Ishikawa (cell line): ENCODE measurements around the gene SAAL1.

Experiments
- CEBPB ChIP-seq: IDR thresholded peaks from 2 replicates; pipeline ENCODE4 v1.6.1; 2012
- CREB1 ChIP-seq: IDR thresholded peaks from 2 replicates; pipeline ENCODE4 v1.6.1; 2012; ENCODE audit warnings: low read depth
- EGR1 ChIP-seq: IDR thresholded peaks from 2 replicates; pipeline ENCODE4 v1.6.1; 2012
- EP300 ChIP-seq: IDR thresholded peaks from 2 replicates; pipeline ENCODE4 v1.6.1; 2012; ENCODE audit warnings: borderline replicate concordance
- FOXM1 ChIP-seq: IDR thresholded peaks from 2 replicates; pipeline ENCODE4 v1.6.1; 2012; ENCODE audit warnings: low read depth, borderline replicate concordance
- NFIC ChIP-seq: IDR thresholded peaks from 2 replicates; pipeline ENCODE4 v1.6.1; 2012
- RAD21 ChIP-seq: IDR thresholded peaks from 2 replicates; pipeline ENCODE4 v1.6.1; 2012; ENCODE audit warnings: low read depth
- TAF1 ChIP-seq: IDR thresholded peaks from 2 replicates; pipeline ENCODE4 v1.6.1; 2012; ENCODE audit warnings: low read depth, mild to moderate bottlenecking
- TCF12 ChIP-seq: IDR thresholded peaks from 2 replicates; pipeline ENCODE4 v1.6.1; 2012; ENCODE audit warnings: low read depth
- TEAD4 ChIP-seq: IDR thresholded peaks from 2 replicates; pipeline ENCODE4 v1.6.1; 2012
- YY1 ChIP-seq: IDR thresholded peaks from 2 replicates; pipeline ENCODE4 v1.6.1; 2012; ENCODE audit warnings: low read depth
- ZBTB7A ChIP-seq: IDR thresholded peaks from 2 replicates; pipeline ENCODE4 v1.6.1; 2012; ENCODE audit warnings: low read depth
- TF ChIP-seq, protein P1 (sequence below): IDR thresholded peaks from 2 replicates; pipeline ENCODE4 v1.6.1; 2012; ENCODE audit warnings: low read depth, mild to moderate bottlenecking
- TF ChIP-seq, protein P2 (sequence below): IDR thresholded peaks from 2 replicates; pipeline ENCODE4 v1.6.1; 2012
- TF ChIP-seq, protein P3 (sequence below): IDR thresholded peaks from 2 replicates; pipeline ENCODE4 v1.6.1; 2012

The SAAL1 gene

GRCh38 chr11:18067372-18067771, 38.5 kb downstream of the SAAL1 start:
- TF ChIP-seq TAF1 (no peak), YY1 (no peak), EGR1 (no peak), CEBPB (no peak), TEAD4 (no peak), CREB1 (no peak), TCF12 (no peak), FOXM1 (no peak), NFIC (no peak), ZBTB7A (no peak), RAD21 (no peak), EP300 (no peak)
- TF ChIP-seq, protein P1, sequence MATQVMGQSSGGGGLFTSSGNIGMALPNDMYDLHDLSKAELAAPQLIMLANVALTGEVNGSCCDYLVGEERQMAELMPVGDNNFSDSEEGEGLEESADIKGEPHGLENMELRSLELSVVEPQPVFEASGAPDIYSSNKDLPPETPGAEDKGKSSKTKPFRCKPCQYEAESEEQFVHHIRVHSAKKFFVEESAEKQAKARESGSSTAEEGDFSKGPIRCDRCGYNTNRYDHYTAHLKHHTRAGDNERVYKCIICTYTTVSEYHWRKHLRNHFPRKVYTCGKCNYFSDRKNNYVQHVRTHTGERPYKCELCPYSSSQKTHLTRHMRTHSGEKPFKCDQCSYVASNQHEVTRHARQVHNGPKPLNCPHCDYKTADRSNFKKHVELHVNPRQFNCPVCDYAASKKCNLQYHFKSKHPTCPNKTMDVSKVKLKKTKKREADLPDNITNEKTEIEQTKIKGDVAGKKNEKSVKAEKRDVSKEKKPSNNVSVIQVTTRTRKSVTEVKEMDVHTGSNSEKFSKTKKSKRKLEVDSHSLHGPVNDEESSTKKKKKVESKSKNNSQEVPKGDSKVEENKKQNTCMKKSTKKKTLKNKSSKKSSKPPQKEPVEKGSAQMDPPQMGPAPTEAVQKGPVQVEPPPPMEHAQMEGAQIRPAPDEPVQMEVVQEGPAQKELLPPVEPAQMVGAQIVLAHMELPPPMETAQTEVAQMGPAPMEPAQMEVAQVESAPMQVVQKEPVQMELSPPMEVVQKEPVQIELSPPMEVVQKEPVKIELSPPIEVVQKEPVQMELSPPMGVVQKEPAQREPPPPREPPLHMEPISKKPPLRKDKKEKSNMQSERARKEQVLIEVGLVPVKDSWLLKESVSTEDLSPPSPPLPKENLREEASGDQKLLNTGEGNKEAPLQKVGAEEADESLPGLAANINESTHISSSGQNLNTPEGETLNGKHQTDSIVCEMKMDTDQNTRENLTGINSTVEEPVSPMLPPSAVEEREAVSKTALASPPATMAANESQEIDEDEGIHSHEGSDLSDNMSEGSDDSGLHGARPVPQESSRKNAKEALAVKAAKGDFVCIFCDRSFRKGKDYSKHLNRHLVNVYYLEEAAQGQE: no peak
- TF ChIP-seq, protein P2, sequence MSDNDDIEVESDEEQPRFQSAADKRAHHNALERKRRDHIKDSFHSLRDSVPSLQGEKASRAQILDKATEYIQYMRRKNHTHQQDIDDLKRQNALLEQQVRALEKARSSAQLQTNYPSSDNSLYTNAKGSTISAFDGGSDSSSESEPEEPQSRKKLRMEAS: no peak
- TF ChIP-seq, protein P3, sequence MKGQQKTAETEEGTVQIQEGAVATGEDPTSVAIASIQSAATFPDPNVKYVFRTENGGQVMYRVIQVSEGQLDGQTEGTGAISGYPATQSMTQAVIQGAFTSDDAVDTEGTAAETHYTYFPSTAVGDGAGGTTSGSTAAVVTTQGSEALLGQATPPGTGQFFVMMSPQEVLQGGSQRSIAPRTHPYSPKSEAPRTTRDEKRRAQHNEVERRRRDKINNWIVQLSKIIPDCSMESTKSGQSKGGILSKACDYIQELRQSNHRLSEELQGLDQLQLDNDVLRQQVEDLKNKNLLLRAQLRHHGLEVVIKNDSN: no peak

DNA sequence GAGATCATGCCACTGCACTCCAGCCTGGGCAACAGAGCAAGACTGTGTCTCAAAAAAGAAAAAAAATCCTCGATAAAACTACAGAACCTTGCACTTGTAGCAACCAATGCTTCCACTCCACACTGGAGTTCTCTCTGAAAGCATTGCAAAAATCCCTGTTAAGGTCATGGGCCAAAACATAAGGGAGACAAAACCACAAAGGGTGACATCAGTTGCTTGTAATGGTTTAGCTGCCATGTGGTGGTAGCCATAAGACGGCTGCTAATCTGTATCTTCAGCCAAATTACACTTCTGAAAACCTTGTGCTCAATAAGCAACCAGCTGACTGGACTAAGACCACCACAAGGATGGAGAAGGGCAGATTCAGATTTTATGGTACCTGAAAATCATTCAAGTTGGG, 39.3 kb downstream of the SAAL1 start:
- TF ChIP-seq, protein P2: no peak
- TF ChIP-seq, protein P1: no peak
- TF ChIP-seq NFIC: no peak
- no peak for TF ChIP-seq RAD21
- TF ChIP-seq EP300: no peak
- TF ChIP-seq CEBPB: no peak
- no peak for TF ChIP-seq TCF12
- TF ChIP-seq ZBTB7A: no peak

- TF ChIP-seq EP300 (no peak), TAF1 (no peak), NFIC (no peak), YY1 (no peak), TEAD4 (no peak), FOXM1 (no peak), TCF12 (no peak)
These were observed 40.3 kb downstream of the SAAL1 start for GRCh38 chr11:18065572-18065971.

- TF ChIP-seq CREB1 (no peak), TCF12 (no peak), TAF1 (no peak), ZBTB7A (no peak), RAD21 (no peak), CEBPB (no peak), FOXM1 (no peak), NFIC (no peak)
- TF ChIP-seq, protein P2: no peak
- TF ChIP-seq, protein P3: no peak
These were observed 41.3 kb downstream of the SAAL1 start for GRCh38 chr11:18064450-18065054.

DNA sequence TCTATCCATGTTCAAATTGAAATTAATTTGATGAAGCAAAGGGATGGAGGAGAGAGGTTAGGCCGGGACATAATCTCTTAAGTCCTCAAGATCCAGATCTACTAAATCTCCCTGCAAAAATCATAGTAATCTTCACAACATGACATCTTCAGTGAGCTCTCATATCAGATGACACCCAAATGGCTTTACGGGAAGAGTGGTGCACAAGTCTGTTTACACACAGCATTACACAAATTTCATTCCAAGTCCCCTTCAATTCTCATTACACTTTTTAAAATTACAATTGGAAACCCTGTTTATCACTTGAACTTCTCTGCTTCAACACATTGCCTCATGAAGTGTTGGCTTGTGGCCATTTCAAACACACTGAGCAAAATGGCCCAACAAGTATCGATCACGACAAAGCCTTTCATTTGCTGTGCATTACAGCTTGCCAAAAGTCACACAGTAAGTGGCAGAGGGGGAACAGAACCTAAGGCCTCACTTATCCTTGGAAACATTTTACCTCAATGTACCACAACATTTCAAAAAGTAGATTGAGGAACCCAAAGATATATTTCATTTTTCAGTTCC, 41.9 kb downstream of the SAAL1 start:
- TF ChIP-seq EP300: no peak

DNA sequence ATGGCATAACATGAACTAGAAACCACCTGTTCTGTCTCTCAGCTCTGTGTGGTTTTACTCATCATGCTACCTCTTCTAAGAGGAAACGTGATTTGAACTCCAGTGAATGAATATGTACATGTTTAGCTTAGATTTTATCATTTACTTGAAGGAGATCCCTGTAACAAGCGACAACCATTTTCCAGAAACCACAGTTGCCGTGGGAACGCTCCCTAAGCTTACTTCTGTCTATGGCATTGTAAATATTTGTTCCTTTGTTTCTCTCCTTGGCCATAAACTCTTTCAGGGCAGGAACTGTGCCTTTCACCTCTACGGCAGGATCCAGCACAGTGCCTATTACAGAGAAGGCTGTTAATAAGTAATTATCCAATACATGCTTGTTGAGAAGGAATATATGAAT, 42.8 kb downstream of the SAAL1 start:
- TF ChIP-seq RAD21 (no peak), FOXM1 (no peak), CREB1 (no peak), EP300 (no peak), TEAD4 (no peak), TAF1 (no peak), TCF12 (no peak), CEBPB (no peak), YY1 (no peak), NFIC (no peak), ZBTB7A (no peak), EGR1 (no peak)
- TF ChIP-seq, protein P1: no peak
- TF ChIP-seq, protein P2: no peak
- TF ChIP-seq, protein P3: no peak
